Nephron progenitor cell (in vitro differentiated cells): ENCODE measurements around the gene PROM2.

ENCODE experiments used
- DNase-seq: peaks from one replicate; pipeline ENCODE4 v3.0.0; 2021
- H3K27ac Mint-ChIP-seq: 2 replicates; pipeline ENCODE4 v1.8.0; 2021; ENCODE audit warnings: mild to moderate bottlenecking, moderate library complexity, mixed read lengths
- H3K27me3 Mint-ChIP-seq: 2 replicates; pipeline ENCODE4 v1.8.0; 2021; ENCODE audit warnings: mild to moderate bottlenecking, low read depth, mixed read lengths; ENCODE audit not compliant: poor library complexity
- H3K36me3 Mint-ChIP-seq: 2 replicates; pipeline ENCODE4 v1.8.0; 2021; ENCODE audit warnings: low read depth, mixed read lengths
- H3K4me1 Mint-ChIP-seq: 2 replicates; pipeline ENCODE4 v1.8.0; 2021; ENCODE audit warnings: mixed read lengths
- H3K4me3 Mint-ChIP-seq: 2 replicates; pipeline ENCODE4 v1.8.0; 2021; ENCODE audit warnings: mild to moderate bottlenecking, moderate library complexity, mixed read lengths
- H3K9me3 Mint-ChIP-seq: 2 replicates; pipeline ENCODE4 v1.8.0; 2021; ENCODE audit warnings: mild to moderate bottlenecking, moderate library complexity, mixed read lengths
- CTCF ChIP-seq: fragments of 200-600 bp; sonication (generic); IDR thresholded peaks from 2 replicates; pipeline ENCODE4 v1.5.0; 2021; ENCODE audit warnings: antibody characterized with exemption

The PROM2 gene

GRCh38 chr2:95272299-95272751, 1.9 kb upstream of the PROM2 start:
- Mint-ChIP-seq H3K9me3 (no peaks in the 10 kb centered on the region), H3K4me1 (peaks cover 12% of the 10 kb centered on the region), H3K36me3 (no peaks in the 10 kb centered on the region), H3K27ac (no peak overlapping the region), H3K27me3 (peaks cover 3% of the 10 kb centered on the region), H3K4me3 (no peak overlapping the region)
- no peak for DNase-seq
- no peak for TF ChIP-seq CTCF

DNA sequence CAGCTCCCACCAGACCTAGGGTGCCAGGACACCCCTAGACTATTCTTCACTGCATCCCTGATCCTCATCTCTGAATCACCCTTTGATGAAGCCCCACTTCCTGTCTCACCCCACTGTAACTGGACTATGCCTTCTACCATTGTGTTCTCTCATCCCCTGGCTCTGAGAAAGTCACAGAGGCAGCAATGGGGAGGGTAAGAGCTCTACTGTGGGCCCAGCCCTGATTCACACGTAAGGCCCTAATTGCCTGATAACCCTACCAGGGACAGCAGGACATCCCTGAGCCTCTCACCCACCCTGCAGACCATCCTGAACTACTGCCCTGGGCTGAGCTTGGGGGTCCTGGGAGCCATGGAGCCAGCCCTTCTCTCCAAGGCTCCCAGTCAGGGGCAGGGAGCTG, 1.5 kb upstream of the PROM2 start:
- TF ChIP-seq CTCF: no peak
- no peak for DNase-seq
- Mint-ChIP-seq H3K4me3 (no peak overlapping the region), H3K27ac (no peak overlapping the region), H3K36me3 (no peaks in the 10 kb centered on the region), H3K4me1 (peaks cover 8% of the 10 kb centered on the region), H3K27me3 (peaks cover 3% of the 10 kb centered on the region), H3K9me3 (no peaks in the 10 kb centered on the region)

DNA sequence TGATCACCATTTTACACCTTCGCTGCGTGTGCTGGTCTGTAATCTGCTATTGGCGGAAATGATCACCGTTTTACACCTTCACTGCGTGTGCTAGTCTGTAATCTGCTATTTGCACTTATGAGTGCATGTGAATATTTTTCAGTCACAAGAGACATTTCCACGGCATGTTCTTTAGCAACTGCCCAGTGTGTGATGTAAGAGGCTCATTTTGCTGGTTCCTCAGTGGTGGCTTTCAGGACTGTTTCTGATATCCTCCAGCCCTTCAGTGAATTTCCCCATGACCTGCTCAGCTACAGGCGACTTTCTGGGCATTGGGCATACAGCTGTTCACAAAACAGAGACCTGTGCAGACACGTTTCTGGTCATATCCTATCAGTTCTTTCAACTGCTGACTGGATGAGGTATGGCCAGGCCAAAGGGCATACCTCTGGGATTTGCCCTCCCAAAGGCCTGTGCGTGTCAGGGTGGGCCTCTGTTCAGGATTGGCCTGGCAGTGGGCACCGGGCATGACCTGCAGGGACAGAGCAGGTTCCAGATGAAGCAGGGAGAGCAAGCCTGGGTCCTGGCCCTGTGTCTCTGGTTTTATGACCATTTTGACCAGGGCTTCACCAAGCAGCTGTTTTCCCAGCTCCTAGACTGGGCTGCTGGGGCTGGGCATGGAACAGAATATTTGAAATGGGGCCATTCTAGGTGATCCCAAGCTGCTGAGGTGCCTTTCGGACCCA, 521 bp upstream of the PROM2 start:
- Mint-ChIP-seq H3K4me3 (no peak overlapping the region), H3K27ac (no peak overlapping the region), H3K9me3 (no peaks in the 10 kb centered on the region), H3K4me1 (no peaks in the 10 kb centered on the region), H3K36me3 (no peaks in the 10 kb centered on the region), H3K27me3 (peaks cover 3% of the 10 kb centered on the region)
- no peak for DNase-seq
- no peak for TF ChIP-seq CTCF

DNA sequence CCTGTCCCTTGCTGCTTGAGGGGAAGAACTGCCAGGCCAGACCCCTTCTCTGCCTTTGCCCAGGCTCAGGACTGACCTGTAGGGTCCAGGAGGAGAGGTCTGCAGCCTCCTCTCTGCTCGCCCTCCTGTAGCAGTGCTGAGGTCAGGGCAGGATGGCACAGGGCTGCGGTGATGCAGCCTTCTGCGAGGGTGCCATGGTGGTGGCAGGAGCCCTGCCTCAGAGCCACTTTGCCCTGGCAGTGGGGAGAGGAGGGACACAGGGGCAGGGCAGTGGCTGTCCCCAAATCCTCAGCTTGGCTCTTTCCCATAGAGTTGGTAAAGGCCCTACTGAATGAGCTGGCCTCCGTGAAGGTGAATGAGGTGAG, 884 bp downstream of the PROM2 start:
- H3K27ac Mint-ChIP-seq: no peak overlapping the region
- no peak for TF ChIP-seq CTCF
- peaks cover 1% of the 10 kb centered on the region for H3K27me3 Mint-ChIP-seq
- H3K4me1 Mint-ChIP-seq: no peaks in the 10 kb centered on the region
- no peaks in the 10 kb centered on the region for H3K36me3 Mint-ChIP-seq
- DNase-seq: no peak
- no peaks in the 10 kb centered on the region for H3K9me3 Mint-ChIP-seq
- no peak overlapping the region for H3K4me3 Mint-ChIP-seq

DNA sequence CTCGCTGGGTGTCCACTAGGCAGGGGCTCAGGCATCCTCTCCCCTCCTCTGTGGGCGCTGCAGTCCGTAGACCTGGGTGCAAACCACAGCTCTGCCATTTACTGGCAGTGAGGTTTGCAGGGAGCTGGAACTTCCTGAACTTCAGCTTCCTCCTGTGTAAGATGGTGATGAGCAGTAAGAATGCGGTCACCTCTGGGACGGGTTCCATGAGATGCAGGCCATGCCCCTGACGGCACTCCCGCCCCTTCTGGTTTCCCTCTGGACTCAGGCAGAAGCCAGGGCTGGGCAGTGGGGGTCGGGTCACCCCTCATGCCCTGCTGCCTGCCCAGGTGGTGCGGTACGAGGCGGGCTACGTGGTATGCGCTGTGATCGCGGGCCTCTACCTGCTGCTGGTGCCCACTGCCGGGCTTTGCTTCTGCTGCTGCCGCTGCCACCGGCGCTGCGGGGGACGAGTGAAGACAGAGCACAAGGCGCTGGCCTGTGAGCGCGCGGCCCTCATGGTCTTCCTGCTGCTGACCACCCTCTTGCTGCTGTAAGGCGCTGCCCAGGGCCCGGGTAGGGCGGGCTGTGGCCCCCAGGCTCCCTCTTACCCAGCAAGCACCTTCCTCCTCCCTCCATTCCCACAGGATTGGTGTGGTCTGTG, 1.5 kb downstream of the PROM2 start:
- Mint-ChIP-seq H3K27me3 (no peaks in the 10 kb centered on the region), H3K36me3 (no peaks in the 10 kb centered on the region), H3K27ac (no peak overlapping the region), H3K4me3 (no peak overlapping the region), H3K4me1 (no peaks in the 10 kb centered on the region), H3K9me3 (no peaks in the 10 kb centered on the region)
- TF ChIP-seq CTCF: no peak
- DNase-seq: no peak
